Liver (tissue), 9 donors: ENCODE data around the gene JPH3. TPM values are rescaled to one million over a fixed set of nuclear protein-coding genes. Genes with fewer than 3 reads are reported as not detected.

Source experiments
- DNase-seq: peaks from one replicate; pipeline ENCODE4 v3.0.0-alpha.2; 2017; ENCODE audit warnings: low spot score
- H3K27ac ChIP-seq, 2 donors: one replicate each; pipeline ENCODE4 v1.7.0; 2013; ENCODE audit warnings: inconsistent platforms in 2 of 2, low read length in 2 of 2, control low read depth in 1 of 2, low read depth in 1 of 2, mild to moderate bottlenecking in 1 of 2
- H3K27me3 ChIP-seq, 4 donors: one replicate each; pipeline versions ENCODE4 v1.6.1 to v1.7.0; 2013; ENCODE audit warnings: low read length in 3 of 4, inconsistent platforms in 1 of 4, mild to moderate bottlenecking in 1 of 4, moderate library complexity in 1 of 4; ENCODE audit not compliant: control insufficient read depth in 4 of 4, insufficient read depth in 4 of 4
- H3K36me3 ChIP-seq, 4 donors: one replicate each; pipeline versions ENCODE4 v1.6.1 to v1.7.0; 2013; ENCODE audit warnings: low read length in 3 of 4, mild to moderate bottlenecking in 3 of 4, low read depth in 1 of 4, moderate library complexity in 1 of 4; ENCODE audit not compliant: control insufficient read depth in 4 of 4, insufficient read depth in 3 of 4
- H3K4me1 ChIP-seq, 4 donors: one replicate each; pipeline versions ENCODE4 v1.6.1 to v1.7.0; 2013; ENCODE audit warnings: low read length in 3 of 4, mild to moderate bottlenecking in 3 of 4, moderate library complexity in 1 of 4; ENCODE audit not compliant: control insufficient read depth in 4 of 4, insufficient read depth in 4 of 4
- H3K4me3 ChIP-seq, 3 donors: one replicate each; pipeline versions ENCODE4 v1.6.1 to v1.7.0; 2013; ENCODE audit warnings: low read length in 3 of 3, control low read depth in 1 of 3, low read depth in 1 of 3, mild to moderate bottlenecking in 1 of 3
- H3K9ac ChIP-seq, 2 donors: one replicate each; pipeline ENCODE4 v1.7.0; 2013; ENCODE audit warnings: low read length in 2 of 2, mild to moderate bottlenecking in 2 of 2, moderate library complexity in 2 of 2, control low read depth in 1 of 2, low read depth in 1 of 2
- H3K9me3 ChIP-seq, 4 donors: one replicate each; pipeline versions ENCODE4 v1.6.1 to v1.7.0; 2013; ENCODE audit warnings: low read length in 3 of 4; ENCODE audit not compliant: control insufficient read depth in 4 of 4
- ATF3 ChIP-seq: IDR thresholded peaks from 2 replicates; pipeline ENCODE4 v1.6.1; 2016; ENCODE audit warnings: antibody characterized with exemption
- EGR1 ChIP-seq, 2 donors: IDR thresholded peaks; 2 replicates each; pipeline ENCODE4 v1.6.1; 2016 to 2018; ENCODE audit warnings: antibody characterized with exemption in 2 of 2, low read depth in 2 of 2
- FOXA1 ChIP-seq: IDR thresholded peaks from 2 replicates; pipeline ENCODE4 v1.6.1; 2016; ENCODE audit warnings: antibody characterized with exemption
- FOXA2 ChIP-seq: IDR thresholded peaks from 2 replicates; pipeline ENCODE4 v1.6.1; 2016; ENCODE audit warnings: antibody characterized with exemption
- HNF4A ChIP-seq, 2 donors: conservative IDR thresholded peaks; 2 replicates each; pipeline ENCODE4 v1.6.1; 2016; ENCODE audit warnings: antibody characterized with exemption in 2 of 2, mild to moderate bottlenecking in 2 of 2
- HNF4G ChIP-seq: IDR thresholded peaks from 2 replicates; pipeline ENCODE4 v1.6.1; 2016; ENCODE audit warnings: antibody characterized with exemption
- JUND ChIP-seq, 2 donors: IDR thresholded peaks; 2 replicates each; pipeline ENCODE4 v1.6.1; 2016; ENCODE audit warnings: antibody characterized with exemption in 2 of 2
- MAX ChIP-seq: IDR thresholded peaks from 2 replicates; pipeline ENCODE4 v1.6.1; 2016; ENCODE audit warnings: antibody characterized with exemption
- NR2F2 ChIP-seq: IDR thresholded peaks from 2 replicates; pipeline ENCODE4 v1.6.1; 2016; ENCODE audit warnings: antibody characterized with exemption
- RXRA ChIP-seq, 2 donors: IDR thresholded peaks; 2 replicates each; pipeline ENCODE4 v1.6.1; 2017 to 2018; ENCODE audit warnings: antibody characterized with exemption in 2 of 2, mild to moderate bottlenecking in 1 of 2
- SP1 ChIP-seq: IDR thresholded peaks from 2 replicates; pipeline ENCODE4 v1.6.1; 2018; ENCODE audit warnings: antibody characterized with exemption, mild to moderate bottlenecking
- YY1 ChIP-seq: IDR thresholded peaks from 2 replicates; pipeline ENCODE4 v1.6.1; 2016; ENCODE audit warnings: antibody characterized with exemption, mild to moderate bottlenecking
- ZBTB33 ChIP-seq: IDR thresholded peaks from 2 replicates; pipeline ENCODE4 v1.6.1; 2016; ENCODE audit warnings: antibody characterized with exemption
- WGBS: extraction: QIAGEN DNeasy Blood & Tissue Kit; methylation state at CpG from one replicate; pipeline ENCODE4 v1.1.7; 2013; 5-methylcytosine and 5-hydroxymethylcytosine counted together
- polyA plus RNA-seq, 2 donors: library from polyadenylated mRNA; stranded (reverse) in 1 of 2; unstranded in 1 of 2; fragments of 200-250 nt in 1 of 2; fragments of >200 nt in 1 of 2; fragmentation: Nextera tagmentation in 1 of 2; extraction: Ambion mirVana in 1 of 2; gene quantifications; one replicate each; pipeline versions ENCODE4 v1.2.1 to v1.2.3, GENCODE V29; 2013 to 2015
- total RNA-seq, 2 donors: library from RNA; depleted of rRNA; stranded (reverse); fragments of >200 nt; gene quantifications; one replicate each; pipeline ENCODE4 v1.2.3, GENCODE V29; 2014
- TF ChIP-seq, protein P1 (sequence below): IDR thresholded peaks from 2 replicates; pipeline ENCODE4 v1.6.1; 2016; ENCODE audit warnings: antibody characterized with exemption, mild to moderate bottlenecking
- donor health status: healthy.
- donor health status: healthy.
- donor health status: healthy.
- donor health status: healthy.
- donor health status: healthy.

Gene JPH3
- total and polyA plus RNA-seq, 4 donors = under 0.01 to 0.09 (median 0.04) TPM

DNA sequence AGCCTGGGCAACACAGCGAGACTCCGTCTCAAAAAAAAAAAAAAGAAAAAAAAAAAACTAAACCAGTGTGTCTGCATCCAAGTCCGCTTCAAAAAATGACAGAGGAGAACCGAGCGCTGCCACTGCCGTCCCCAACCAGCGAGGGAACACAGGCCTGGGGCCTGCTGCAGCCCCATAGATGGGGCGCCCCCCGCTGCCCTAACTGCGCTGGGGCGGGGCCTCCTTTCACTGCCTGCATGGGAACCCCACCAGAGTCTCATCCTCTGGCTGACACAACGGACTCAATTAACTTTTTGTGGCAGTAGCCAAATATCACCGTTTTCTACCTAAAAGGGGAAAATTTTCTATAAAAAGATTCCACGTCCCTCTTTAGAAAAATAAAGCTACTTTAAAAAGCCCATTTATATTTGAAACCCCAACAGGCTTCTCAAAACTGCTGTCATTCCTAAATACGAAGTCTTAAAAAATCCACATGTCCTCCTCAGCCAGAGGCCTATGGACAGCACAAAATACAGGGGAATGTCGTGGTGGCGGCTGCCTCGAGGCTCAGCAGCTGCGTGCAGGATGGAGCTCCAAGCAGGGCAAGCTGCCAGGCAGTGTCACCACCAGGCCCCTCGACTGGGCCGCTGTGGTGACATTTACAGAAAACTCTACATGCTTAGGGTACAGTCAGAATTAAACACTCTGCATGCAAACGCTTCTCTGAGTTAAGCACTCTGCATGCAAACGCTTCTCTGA is 133.1 kb downstream of the JPH3 start:
- Histone ChIP-seq H3K9ac (no peak overlapping the region), H3K4me3 (no peak overlapping the region), H3K4me1 (no peaks in the 10 kb centered on the region), H3K27ac (no peak overlapping the region), H3K9me3 (no peaks in the 10 kb centered on the region), H3K27me3 (no peaks in the 10 kb centered on the region), H3K36me3 (peaks cover 5 to 15% (median 7%) of the 10 kb centered on the region in 4 donors)
- WGBS = 93% methylated on average over 23 of the region's 23 CpGs
- TF ChIP-seq, protein P1, sequence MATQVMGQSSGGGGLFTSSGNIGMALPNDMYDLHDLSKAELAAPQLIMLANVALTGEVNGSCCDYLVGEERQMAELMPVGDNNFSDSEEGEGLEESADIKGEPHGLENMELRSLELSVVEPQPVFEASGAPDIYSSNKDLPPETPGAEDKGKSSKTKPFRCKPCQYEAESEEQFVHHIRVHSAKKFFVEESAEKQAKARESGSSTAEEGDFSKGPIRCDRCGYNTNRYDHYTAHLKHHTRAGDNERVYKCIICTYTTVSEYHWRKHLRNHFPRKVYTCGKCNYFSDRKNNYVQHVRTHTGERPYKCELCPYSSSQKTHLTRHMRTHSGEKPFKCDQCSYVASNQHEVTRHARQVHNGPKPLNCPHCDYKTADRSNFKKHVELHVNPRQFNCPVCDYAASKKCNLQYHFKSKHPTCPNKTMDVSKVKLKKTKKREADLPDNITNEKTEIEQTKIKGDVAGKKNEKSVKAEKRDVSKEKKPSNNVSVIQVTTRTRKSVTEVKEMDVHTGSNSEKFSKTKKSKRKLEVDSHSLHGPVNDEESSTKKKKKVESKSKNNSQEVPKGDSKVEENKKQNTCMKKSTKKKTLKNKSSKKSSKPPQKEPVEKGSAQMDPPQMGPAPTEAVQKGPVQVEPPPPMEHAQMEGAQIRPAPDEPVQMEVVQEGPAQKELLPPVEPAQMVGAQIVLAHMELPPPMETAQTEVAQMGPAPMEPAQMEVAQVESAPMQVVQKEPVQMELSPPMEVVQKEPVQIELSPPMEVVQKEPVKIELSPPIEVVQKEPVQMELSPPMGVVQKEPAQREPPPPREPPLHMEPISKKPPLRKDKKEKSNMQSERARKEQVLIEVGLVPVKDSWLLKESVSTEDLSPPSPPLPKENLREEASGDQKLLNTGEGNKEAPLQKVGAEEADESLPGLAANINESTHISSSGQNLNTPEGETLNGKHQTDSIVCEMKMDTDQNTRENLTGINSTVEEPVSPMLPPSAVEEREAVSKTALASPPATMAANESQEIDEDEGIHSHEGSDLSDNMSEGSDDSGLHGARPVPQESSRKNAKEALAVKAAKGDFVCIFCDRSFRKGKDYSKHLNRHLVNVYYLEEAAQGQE = no peak
- TF ChIP-seq JUND (IDR thresholded peaks at IDR 0.05) = no peak
- no peak for TF ChIP-seq MAX
- DNase-seq = no peak

GRCh38 chr16:87736008-87736382 is 133.7 kb downstream of the JPH3 start:
- Histone ChIP-seq H3K27me3 (no peaks in the 10 kb centered on the region), H3K27ac (no peak overlapping the region), H3K4me3 (no peak overlapping the region), H3K36me3 (peaks cover 5 to 20% (median 7%) of the 10 kb centered on the region in 4 donors), H3K4me1 (no peaks in the 10 kb centered on the region), H3K9me3 (no peaks in the 10 kb centered on the region), H3K9ac (no peak overlapping the region)
- no peak for TF ChIP-seq NR2F2
- DNase-seq = no peak
- WGBS = 94% methylated on average over 12 of the region's 12 CpGs

GRCh38 chr16:87739801-87740200 is 137.5 kb downstream of the JPH3 start:
- H3K4me3 ChIP-seq = no peak overlapping the region
- no peak for DNase-seq
- H3K27ac ChIP-seq = no peak overlapping the region
- no peaks in the 10 kb centered on the region for H3K27me3 ChIP-seq
- TF ChIP-seq FOXA1 = no peak
- no peak for TF ChIP-seq JUND (IDR thresholded peaks at IDR 0.05)
- TF ChIP-seq YY1 = no peak
- no peak for TF ChIP-seq MAX
- no peak for TF ChIP-seq HNF4G
- no peak for TF ChIP-seq EGR1 (IDR thresholded peaks at IDR 0.05; ENCODE audit: low read depth in 2 of 2)
- TF ChIP-seq FOXA2 = no peak
- TF ChIP-seq HNF4A (conservative IDR thresholded peaks at IDR 0.05) = no peak
- TF ChIP-seq SP1 = no peak
- no peak for TF ChIP-seq ZBTB33
- TF ChIP-seq, protein P1 = no peak
- no peak for TF ChIP-seq ATF3
- no peak for TF ChIP-seq RXRA (IDR thresholded peaks at IDR 0.05)
- H3K9ac ChIP-seq = no peak overlapping the region
- WGBS = 97% methylated on average over 8 of the region's 8 CpGs
- H3K36me3 ChIP-seq = peaks cover 4 to 23% (median 9%) of the 10 kb centered on the region in 4 donors
- H3K4me1 ChIP-seq = no peaks in the 10 kb centered on the region
- no peaks in the 10 kb centered on the region for H3K9me3 ChIP-seq
